ENCODE results near the gene SLC25A51.

DNA sequence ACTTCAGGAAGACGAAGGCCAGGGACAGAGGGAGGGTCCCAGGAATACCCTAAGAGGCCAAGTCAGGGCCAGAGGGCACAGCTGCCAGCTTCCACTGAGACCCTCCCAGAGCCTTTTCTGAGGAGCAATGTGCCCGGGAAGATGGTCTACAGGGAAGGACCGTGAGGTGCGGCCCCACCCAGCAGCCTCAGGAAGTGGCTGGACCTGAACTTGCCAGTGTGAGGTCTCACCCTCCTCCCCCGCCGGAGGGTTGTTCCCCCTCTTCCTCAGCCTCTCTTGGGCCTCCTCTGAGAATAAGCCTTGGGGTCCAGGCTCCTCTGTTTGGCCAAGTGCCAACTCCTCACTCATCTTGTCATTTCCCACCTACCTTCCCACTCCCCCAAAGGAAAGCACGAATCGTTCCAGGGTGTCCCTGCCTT lies 13.4 kb upstream of the SLC25A51 start:
- no peak for TF ChIP-seq CTCF (IDR thresholded peaks at IDR 0.05)
- TF ChIP-seq EP300 (IDR thresholded peaks at IDR 0.05), result no peak

Measured in upper lobe of left lung (tissue), 4 donors.